K562 (cell line): ENCODE results near the gene USP20. TPM values are rescaled to one million over a fixed set of nuclear protein-coding genes. Genes with fewer than 3 reads are reported as not detected.

Experiments
- ATAC-seq: fragments of 200-7000 bp; cut with Tn5 transposase; 3 replicates; pipeline ENCODE4 v1.9.1; 2020; ENCODE audit warnings: moderate library complexity
- BruUV-seq: library from RNA; stranded (reverse); fragments of 400-500 nt; replicated peaks from 2 replicates; lab custom pipeline; 2021; lab: Mats Ljungman, UMichigan
- CTCF ChIA-PET: fragments of 300-600 bp; formaldehyde crosslinking; extraction: SDS; loops from one replicate; lab custom pipeline; 2021; ENCODE audit warnings: low intra/inter-chr PET ratio; lab: Yijun Ruan, JAX
- POLR2A ChIA-PET: fragments of 300-600, 350-650 bp; sonication (Branson Sonifier 250); formaldehyde crosslinking; extraction: SDS; loops from one replicate; lab custom pipeline; 2021; ENCODE audit warnings: antibody characterized with exemption, inconsistent platforms; lab: Yijun Ruan, JAX
- DNase-seq, 4 experiments: peaks; one replicate each; pipeline versions ENCODE4 v3.0.0 to v3.0.0-alpha.2; 2011 to 2018; ENCODE audit warnings: low spot score in 3 of 4, mixed read lengths in 3 of 4; ENCODE audit errors: extremely low read depth in 1 of 4
- FAIRE-seq: peaks from 2 replicates; lab custom pipeline; 2011; peaks lifted over from hg19 to GRCh38; lab: Jason Lieb, UNC
- H2AFZ ChIP-seq: 2 replicates; pipeline ENCODE4 v1.6.0; 2011; ENCODE audit warnings: low read depth, low read length, control low read depth, inconsistent platforms
- H3K27ac ChIP-seq: fragments of 200-600 bp; 3 replicates; pipeline ENCODE4 v1.8.0; 2011; ENCODE audit warnings: low read depth, mild to moderate bottlenecking, control low read depth, inconsistent platforms, low read length, moderate library complexity, mixed read lengths; ENCODE audit errors: extremely low read depth
- H3K27me3 ChIP-seq, 2 experiments: fragments of 300-600 bp in 1 of 2; 2 replicates in 1 of 2; 3 replicates in 1 of 2; pipeline versions ENCODE4 v1.6.0 to v1.8.0; 2011; ENCODE audit warnings: inconsistent platforms in 2 of 2, low read length in 2 of 2, mild to moderate bottlenecking in 1 of 2, mixed read lengths in 1 of 2, moderate library complexity in 1 of 2; ENCODE audit not compliant: control insufficient read depth in 2 of 2, insufficient read depth in 2 of 2
- H3K36me3 ChIP-seq: fragments of 300-600 bp; 3 replicates; pipeline ENCODE4 v1.8.0; 2011; ENCODE audit warnings: mild to moderate bottlenecking, low read length, inconsistent platforms; ENCODE audit not compliant: control insufficient read depth, insufficient read depth
- H3K4me1 ChIP-seq, 2 experiments: fragments of 200-600 bp in 1 of 2; replicated peaks in 1 of 2; 2 replicates in 1 of 2; 3 replicates in 1 of 2; pipeline versions ENCODE4 v1.5.1 to v1.8.0; 2011; ENCODE audit warnings: inconsistent platforms in 2 of 2, low read length in 2 of 2, mild to moderate bottlenecking in 1 of 2, mixed read lengths in 1 of 2, moderate library complexity in 1 of 2; ENCODE audit not compliant: control insufficient read depth in 2 of 2, insufficient read depth in 2 of 2
- H3K4me2 ChIP-seq: 2 replicates; pipeline ENCODE4 v1.6.1; 2011; ENCODE audit warnings: low read length, control low read depth, inconsistent platforms, mixed read lengths; ENCODE audit not compliant: insufficient read depth
- H3K4me3 ChIP-seq: fragments of 200-600 bp; sonication (generic), shearing (Covaris generic); 2 replicates; pipeline ENCODE4 v1.5.1; 2016; ENCODE audit warnings: control low read depth, inconsistent platforms
- H3K79me2 ChIP-seq: fragments of 200-600 bp; 3 replicates; pipeline ENCODE4 v1.8.0; 2011; ENCODE audit warnings: low read length, inconsistent platforms; ENCODE audit not compliant: control insufficient read depth, insufficient read depth
- H3K9ac ChIP-seq, 2 experiments: 2 replicates each; pipeline versions ENCODE4 v1.6.0 to v1.6.1; 2011; ENCODE audit warnings: low read depth in 2 of 2, low read length in 2 of 2, control low read depth in 1 of 2, inconsistent platforms in 1 of 2, mild to moderate bottlenecking in 1 of 2, mixed read lengths in 1 of 2; ENCODE audit not compliant: insufficient read depth in 1 of 2
- H3K9me1 ChIP-seq: one replicate; pipeline ENCODE4 v1.6.0; 2011; ENCODE audit warnings: inconsistent platforms, mild to moderate bottlenecking, low read length, moderate library complexity; ENCODE audit not compliant: control insufficient read depth, insufficient read depth
- H3K9me3 ChIP-seq: replicated peaks from 2 replicates; pipeline ENCODE4 v1.5.1; 2011; ENCODE audit warnings: low read depth, low read length, inconsistent platforms; ENCODE audit not compliant: control insufficient read depth, insufficient read depth
- H4K20me1 ChIP-seq: replicated peaks from 2 replicates; pipeline ENCODE4 v1.6.1; 2011; ENCODE audit warnings: low read length, inconsistent platforms, mixed read lengths; ENCODE audit not compliant: control insufficient read depth, insufficient read depth
- PCBP2 ChIP-seq: fragments of 200-400 bp; formaldehyde crosslinking; IDR thresholded peaks from 2 replicates; pipeline ENCODE4 v1.6.1; 2018; ENCODE audit warnings: low read length, low read depth, mild to moderate bottlenecking, moderate library complexity; ENCODE audit not compliant: poor library complexity, severe bottlenecking
- ZNF445 ChIP-seq: fragments of 250-450 bp; sonication (Bioruptor Pico); IDR thresholded peaks from 2 replicates; pipeline ENCODE4 v1.4.0; 2020; ENCODE audit warnings: low read depth, mild to moderate bottlenecking, moderate library complexity
- ZNF785 ChIP-seq: fragments of 250-450 bp; sonication (Bioruptor Pico); IDR thresholded peaks from 2 replicates; pipeline ENCODE4 v1.4.0; 2020; ENCODE audit warnings: mild to moderate bottlenecking
- WGBS: fragments of 100-300 bp; shearing (Covaris generic); methylation state at CpG from one replicate; pipeline ENCODE4 v1.1.6; 2016; ENCODE audit warnings: low coverage, mixed read lengths; ENCODE audit not compliant: insufficient coverage; ENCODE audit errors: missing lambda C conversion rate; 5-methylcytosine and 5-hydroxymethylcytosine counted together
- in situ Hi-C: fragments of 300-500 bp; cut with MboI; formaldehyde crosslinking; loops from 4 replicates; pipeline ENCODE4 v1.15.0; 2018; ENCODE audit warnings: inconsistent platforms, mixed read lengths
- intact Hi-C: fragments of 100-400 bp; cut with micrococcal nuclease; formaldehyde crosslinking; loops from 2 replicates; pipeline ENCODE4 v1.14.2; 2022
- polyA plus RNA-seq, 8 experiments: library from polyadenylated mRNA; depleted of rRNA in 4 of 8; stranded (reverse) in 5 of 8; unstranded in 3 of 8; fragments of >200 nt; fragmentation: Nextera tagmentation in 2 of 8; fragmentation: Illumina TruSeq in 1 of 8; extraction: Ambion mirVana in 2 of 8; extraction: Trizol in 1 of 8; gene quantifications; 2 replicates each; pipeline versions ENCODE4 v1.2.1 to v1.2.3, GENCODE V29; 2011 to 2014; ENCODE audit warnings: inconsistent platforms in 1 of 8, missing spikeins in 1 of 8
- total RNA-seq, 7 experiments: library from RNA; depleted of rRNA in 6 of 7; stranded (reverse); fragments of >200 nt in 6 of 7; fragmentation: Illumina TruSeq in 2 of 7; extraction: Trizol in 2 of 7; gene quantifications; 2 replicates each; pipeline versions ENCODE4 v1.2.1 to v1.2.3, GENCODE V29; 2011 to 2021; ENCODE audit warnings: low replicate concordance in 1 of 7

Gene USP20
- total and polyA plus RNA-seq, 9 of the 15 experiments (the other 6 are each of a cell fraction or from before 2014, with no cell fraction given), result 1.9 to 136 (median 49.1) TPM

GRCh38 chr9:129921905-129922304, 86.6 kb downstream of the USP20 start:
- Histone ChIP-seq H3K27ac (no peak overlapping the region), H3K4me3 (no peak overlapping the region), H3K36me3 (no peaks in the 10 kb centered on the region), H3K79me2 (no peaks in the 10 kb centered on the region), H3K9me1 (no peaks in the 10 kb centered on the region), H3K27me3 (no peaks in the 10 kb centered on the region), H3K9me3 (no peaks in the 10 kb centered on the region), H3K4me1 (no peaks in the 10 kb centered on the region), H3K4me2 (no peak overlapping the region), H2AFZ (no peak overlapping the region), H4K20me1 (no peaks in the 10 kb centered on the region), H3K9ac (no peak overlapping the region)
- DNase-seq (no peak), ATAC-seq (no peak), FAIRE-seq (no peak)
- in situ Hi-C loops (no loop called here), intact Hi-C loops (no loop called here)
- BruUV-seq, result no TSS peak
- no peak for TF ChIP-seq PCBP2
- TF ChIP-seq ZNF785 (CRISPR knock-in tag), result no peak
- WGBS, result 61% methylated on average over 4 of the region's 4 CpGs
- POLR2A ChIA-PET, result interaction anchor here (0.7 to 1.2 kb wide), 2 partner anchors 27 to 41 kb away, joined by 3 read pairs; no protein-coding TSS in a partner anchor
- CTCF ChIA-PET, result no interaction called here

- TF ChIP-seq ZNF445 (CRISPR knock-in tag), result no peak
- ChIA-PET CTCF (no interaction called here), POLR2A (interaction anchor here (1.1 to 1.7 kb wide), 2 partner anchors 13 to 139 kb away, joined by 3 to 5 read pairs; no protein-coding TSS in a partner anchor)
- FAIRE-seq, result no peak
- no peak overlapping the region for H2AFZ ChIP-seq
- WGBS, result 65% methylated on average over 5 of the region's 6 CpGs
- no peaks in the 10 kb centered on the region for H3K9me3 ChIP-seq
- H3K36me3 ChIP-seq, result no peaks in the 10 kb centered on the region
- no peak overlapping the region for H3K9ac ChIP-seq
- no peak overlapping the region for H3K4me2 ChIP-seq
- H3K27ac ChIP-seq, result no peak overlapping the region
- no peaks in the 10 kb centered on the region for H3K9me1 ChIP-seq
- H3K4me1 ChIP-seq, result no peaks in the 10 kb centered on the region
- in situ Hi-C loops, result no loop called here
- no peaks in the 10 kb centered on the region for H3K79me2 ChIP-seq
- no peaks in the 10 kb centered on the region for H3K27me3 ChIP-seq
- ATAC-seq, result no peak
- BruUV-seq, result no TSS peak
- intact Hi-C loops, result no loop called here
- no peak for DNase-seq
- H4K20me1 ChIP-seq, result no peaks in the 10 kb centered on the region
- H3K4me3 ChIP-seq, result no peak overlapping the region
Measured at GRCh38 chr9:129923589-129923988, 88.3 kb downstream of the USP20 start.
